Testis (tissue), 3 donors: ENCODE results near the gene TOP3B. TPM values are rescaled to one million over a fixed set of nuclear protein-coding genes. Genes with fewer than 3 reads are reported as not detected.

ENCODE experiments used
- DNase-seq: peaks from one replicate; pipeline ENCODE4 v3.0.0-alpha.2; 2019
- H3K27ac ChIP-seq, 2 donors: fragments of 200-600 bp; sonication (generic); one replicate each; pipeline ENCODE4 v1.5.1; 2019
- H3K27me3 ChIP-seq: fragments of 200-600 bp; sonication (generic); one replicate; pipeline ENCODE4 v1.5.1; 2019
- H3K36me3 ChIP-seq: fragments of 200-600 bp; sonication (generic); one replicate; pipeline ENCODE4 v1.5.1; 2017; ENCODE audit warnings: low read depth; ENCODE audit errors: missing control alignments
- H3K4me1 ChIP-seq: fragments of 200-600 bp; sonication (generic); one replicate; pipeline ENCODE4 v1.5.1; 2019
- H3K4me3 ChIP-seq, 2 donors: fragments of 200-600 bp; sonication (generic); one replicate each; pipeline ENCODE4 v1.5.1; 2017 to 2019
- H3K9me3 ChIP-seq: fragments of 200-600 bp; sonication (generic); one replicate; pipeline ENCODE4 v1.5.1; 2017
- CTCF ChIP-seq, 3 experiments: fragments of 450-650 bp in 2 of 3; fragments of 200-600 bp in 1 of 3; sonication (generic) in 1 of 3; IDR thresholded peaks; one replicate each; pipeline ENCODE4 v1.5.1; 2016 to 2019; ENCODE audit warnings: antibody characterized with exemption in 3 of 3, mild to moderate bottlenecking in 2 of 3, moderate library complexity in 1 of 3
- POLR2A ChIP-seq: fragments of 450-650 bp; IDR thresholded peaks from one replicate; pipeline ENCODE4 v1.6.1; 2017; ENCODE audit warnings: antibody characterized with exemption, mild to moderate bottlenecking, moderate library complexity
- WGBS, 2 donors: methylation state at CpG; one replicate each; pipeline ENCODE4 v1.1.5; 2018; 5-methylcytosine and 5-hydroxymethylcytosine counted together
- intact Hi-C: fragments of 100-400 bp; cut with DNase I; formaldehyde crosslinking; loops from one replicate; pipeline ENCODE4 v1.15.1; 2023; ENCODE audit warnings: low total_unique reads
- polyA plus RNA-seq: library from polyadenylated mRNA; stranded (reverse); fragments of 350-450 nt; fragmentation: Illumina TruSeq; extraction: RNeasy Lipid Tissue Mini Kit (QIAGEN cat#74804); gene quantifications from one replicate; pipeline ENCODE4 v1.2.3, GENCODE V29; 2014; ENCODE audit warnings: low read depth, low replicate concordance; ENCODE audit not compliant: insufficient read depth
- total RNA-seq, 2 donors: library from RNA; depleted of rRNA; stranded (reverse); fragments of >200 nt; gene quantifications; one replicate each; pipeline ENCODE4 v1.2.3, GENCODE V29; 2016

TOP3B gene
- total and polyA plus RNA-seq, 3 donors from 2014 or later: 19.1 to 70.5 (median 65.5) TPM

GRCh38 chr22:22026157-22026831 is 43.7 kb upstream of the TOP3B start:
- Histone ChIP-seq H3K4me3 (no peak overlapping the region), H3K27me3 (no peaks in the 10 kb centered on the region), H3K27ac (no peak overlapping the region), H3K4me1 (no peaks in the 10 kb centered on the region), H3K36me3 (no peaks in the 10 kb centered on the region), H3K9me3 (no peaks in the 10 kb centered on the region)
- no peak for TF ChIP-seq POLR2A
- no peak for TF ChIP-seq CTCF (IDR thresholded peaks at IDR 0.05)
- DNase-seq: no peak
- intact Hi-C loops: no loop called here
- 77 to 80% methylated on average over 13 of the region's 13 CpGs for WGBS, 2 donors

GRCh38 chr22:22025320-22026156 is 43.0 kb upstream of the TOP3B start:
- intact Hi-C loops: no loop called here
- Histone ChIP-seq H3K9me3 (no peaks in the 10 kb centered on the region), H3K4me1 (no peaks in the 10 kb centered on the region), H3K36me3 (no peaks in the 10 kb centered on the region), H3K27ac (no peak overlapping the region), H3K27me3 (no peaks in the 10 kb centered on the region), H3K4me3 (no peak overlapping the region)
- WGBS, 2 donors: 92 to 93% methylated on average over 7 of the region's 7 CpGs
- no peak for TF ChIP-seq POLR2A
- no peak for TF ChIP-seq CTCF (IDR thresholded peaks at IDR 0.05)
- no peak for DNase-seq

GRCh38 chr22:22024440-22024839 is 41.9 kb upstream of the TOP3B start:
- H3K9me3 ChIP-seq: no peaks in the 10 kb centered on the region
- intact Hi-C loops: no loop called here
- H3K27me3 ChIP-seq: no peaks in the 10 kb centered on the region
- H3K4me3 ChIP-seq: no peak overlapping the region
- no peaks in the 10 kb centered on the region for H3K36me3 ChIP-seq
- TF ChIP-seq CTCF (IDR thresholded peaks at IDR 0.05): no peak
- TF ChIP-seq POLR2A: no peak
- DNase-seq: no peak
- WGBS, 2 donors: 96% methylated on average over 10 of the region's 10 CpGs
- no peaks in the 10 kb centered on the region for H3K4me1 ChIP-seq
- H3K27ac ChIP-seq: no peak overlapping the region

- TF ChIP-seq CTCF (IDR thresholded peaks at IDR 0.05): no peak
- no peak for TF ChIP-seq POLR2A
- WGBS, 2 donors: 82 to 90% methylated on average over 4 of the region's 4 CpGs
Observed at GRCh38 chr22:22023581-22024137, 41.1 kb upstream of the TOP3B start.

More at GRCh38 chr22:22023581-22024137, 41.1 kb upstream of the TOP3B start:
- H3K27ac ChIP-seq: no peak overlapping the region
- H3K9me3 ChIP-seq: no peaks in the 10 kb centered on the region
- H3K27me3 ChIP-seq: no peaks in the 10 kb centered on the region
- H3K36me3 ChIP-seq: no peaks in the 10 kb centered on the region
- no peak for DNase-seq
- intact Hi-C loops: no loop called here
- H3K4me3 ChIP-seq: no peak overlapping the region
- no peaks in the 10 kb centered on the region for H3K4me1 ChIP-seq
